SK-N-SH treated with all-trans-retinoic acid at 6 μM for 48 hours (cell line): ENCODE measurements around the gene ZNF71.
A peak's percentile ranks its signal among the peaks of the same experiment; 100 is the strongest.

ENCODE experiments used
- ATAC-seq: fragments of 200-7000 bp; cut with Tn5 transposase; 3 replicates; pipeline ENCODE4 v1.9.1; 2020; ENCODE audit warnings: mild to moderate bottlenecking, moderate library complexity
- ARNTL ChIP-seq: fragments of 450-650 bp; formaldehyde crosslinking; IDR thresholded peaks from 2 replicates; pipeline ENCODE4 v1.5.0; 2020; ENCODE audit warnings: low read depth, mild to moderate bottlenecking, moderate library complexity, borderline replicate concordance
- BACH2 ChIP-seq: fragments of 250-450 bp; sonication (Bioruptor Pico); IDR thresholded peaks from 2 replicates; pipeline ENCODE4 v1.9.0; 2021; ENCODE audit warnings: mild to moderate bottlenecking, borderline replicate concordance
- CREB5 ChIP-seq: fragments of 250-450 bp; sonication (Bioruptor Pico); IDR thresholded peaks from 2 replicates; pipeline ENCODE4 v1.5.1; 2020; ENCODE audit warnings: low read depth, mild to moderate bottlenecking, moderate library complexity
- CSDC2 ChIP-seq: fragments of 250-450 bp; sonication (Bioruptor Pico); IDR thresholded peaks from 2 replicates; pipeline ENCODE4 v1.5.0; 2020; ENCODE audit warnings: mild to moderate bottlenecking, moderate library complexity
- CSRNP3 ChIP-seq: fragments of 250-450 bp; sonication (Bioruptor Pico); IDR thresholded peaks from 2 replicates; pipeline ENCODE4 v1.5.1; 2021; ENCODE audit warnings: mild to moderate bottlenecking, moderate library complexity
- ISL1 ChIP-seq: fragments of 250-450 bp; sonication (Bioruptor Pico); IDR thresholded peaks from 2 replicates; pipeline ENCODE4 v2.1.2; 2022; ENCODE audit warnings: mild to moderate bottlenecking, moderate library complexity
- PATZ1 ChIP-seq: fragments of 250-450 bp; sonication (Bioruptor Pico); IDR thresholded peaks from 2 replicates; pipeline ENCODE4 v1.8.0; 2020; ENCODE audit warnings: mild to moderate bottlenecking, moderate library complexity, borderline replicate concordance
- POU6F1 ChIP-seq: fragments of 250-450 bp; sonication (Bioruptor Pico); IDR thresholded peaks from 2 replicates; pipeline ENCODE4 v1.8.0; 2021; ENCODE audit warnings: low read depth, mild to moderate bottlenecking, moderate library complexity, borderline replicate concordance
- PPARA ChIP-seq: fragments of 250-450 bp; sonication (Bioruptor Pico); IDR thresholded peaks from 2 replicates; pipeline ENCODE4 v1.5.0; 2020; ENCODE audit warnings: mild to moderate bottlenecking, borderline replicate concordance
- RARB ChIP-seq: fragments of 250-450 bp; sonication (Bioruptor Pico); IDR thresholded peaks from 2 replicates; pipeline ENCODE4 v1.8.0; 2021; ENCODE audit warnings: mild to moderate bottlenecking, moderate library complexity
- SNAI2 ChIP-seq: fragments of 250-450 bp; sonication (Bioruptor Pico); IDR thresholded peaks from 2 replicates; pipeline ENCODE4 v1.5.0; 2020; ENCODE audit warnings: mild to moderate bottlenecking, moderate library complexity
- TCF4 ChIP-seq: fragments of 250-450 bp; sonication (Bioruptor Pico); IDR thresholded peaks from 2 replicates; pipeline ENCODE4 v1.8.0; 2021; ENCODE audit warnings: mild to moderate bottlenecking, moderate library complexity, borderline replicate concordance
- TOX ChIP-seq: fragments of 250-450 bp; sonication (Bioruptor Pico); IDR thresholded peaks from 2 replicates; pipeline ENCODE4 v1.8.0; 2021; ENCODE audit warnings: mild to moderate bottlenecking, moderate library complexity, borderline replicate concordance
- ZC3H10 ChIP-seq: fragments of 250-450 bp; sonication (Bioruptor Pico); IDR thresholded peaks from 2 replicates; pipeline ENCODE4 v1.5.1; 2021; ENCODE audit warnings: mild to moderate bottlenecking, moderate library complexity
- ZFP3 ChIP-seq: fragments of 250-450 bp; sonication (Bioruptor Pico); IDR thresholded peaks from 2 replicates; pipeline ENCODE4 v1.5.0; 2020; ENCODE audit warnings: mild to moderate bottlenecking, moderate library complexity
- ZFP30 ChIP-seq: fragments of 450-650 bp; formaldehyde crosslinking; IDR thresholded peaks from 2 replicates; pipeline ENCODE4 v1.5.0; 2022; ENCODE audit warnings: mild to moderate bottlenecking, moderate library complexity
- ZNF565 ChIP-seq: fragments of 450-650 bp; formaldehyde crosslinking; conservative IDR thresholded peaks from 2 replicates; pipeline ENCODE4 v1.5.0; 2020; ENCODE audit warnings: low read depth, mild to moderate bottlenecking, moderate library complexity
- ZNF70 ChIP-seq: fragments of 450-650 bp; formaldehyde crosslinking; IDR thresholded peaks from 2 replicates; pipeline ENCODE4 v1.5.0; 2020; ENCODE audit warnings: mild to moderate bottlenecking, moderate library complexity
- ZNF8 ChIP-seq: fragments of 450-650 bp; formaldehyde crosslinking; IDR thresholded peaks from 2 replicates; pipeline ENCODE4 v1.5.0; 2020; ENCODE audit warnings: mild to moderate bottlenecking, moderate library complexity
- TF ChIP-seq, protein P1 (sequence below): fragments of 250-450 bp; sonication (Bioruptor Pico); IDR thresholded peaks from 2 replicates; pipeline ENCODE4 v1.5.0; 2020; ENCODE audit warnings: mild to moderate bottlenecking, moderate library complexity

The ZNF71 gene

DNA sequence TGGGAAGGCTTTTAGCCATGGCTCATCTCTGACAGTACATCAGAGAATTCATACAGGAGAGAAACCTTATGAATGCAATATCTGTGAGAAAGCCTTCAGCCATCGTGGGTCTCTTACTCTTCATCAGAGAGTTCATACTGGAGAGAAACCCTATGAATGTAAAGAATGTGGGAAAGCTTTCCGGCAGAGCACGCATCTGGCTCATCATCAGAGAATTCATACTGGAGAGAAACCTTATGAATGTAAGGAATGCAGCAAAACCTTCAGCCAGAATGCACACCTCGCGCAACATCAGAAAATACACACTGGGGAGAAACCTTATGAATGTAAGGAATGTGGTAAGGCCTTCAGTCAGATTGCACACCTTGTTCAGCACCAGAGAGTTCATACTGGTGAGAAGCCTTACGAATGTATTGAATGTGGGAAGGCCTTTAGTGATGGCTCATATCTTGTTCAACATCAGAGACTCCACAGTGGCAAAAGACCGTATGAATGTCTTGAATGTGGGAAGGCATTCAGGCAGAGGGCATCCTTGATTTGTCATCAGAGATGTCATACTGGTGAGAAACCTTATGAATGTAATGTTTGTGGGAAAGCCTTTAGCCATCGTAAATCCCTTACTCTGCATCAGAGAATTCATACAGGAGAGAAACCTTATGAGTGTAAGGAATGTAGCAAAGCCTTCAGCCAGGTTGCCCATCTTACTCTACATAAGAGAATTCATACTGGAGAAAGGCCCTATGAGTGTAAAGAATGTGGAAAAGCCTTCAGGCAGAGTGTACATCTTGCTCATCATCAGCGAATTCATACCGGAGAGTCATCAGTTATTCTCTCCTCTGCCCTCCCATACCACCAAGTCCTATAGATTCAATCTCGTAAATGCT lies 17.1 kb upstream of the ZNF71 start:
- no peak for ATAC-seq
- TF ChIP-seq ISL1 (no peak), SNAI2 (no peak), CSRNP3 (CRISPR knock-in tag) (no peak), TOX (CRISPR knock-in tag) (no peak), ZNF565 (no peak), RARB (CRISPR knock-in tag) (no peak), TCF4 (CRISPR knock-in tag) (no peak), ZC3H10 (CRISPR knock-in tag) (no peak), CREB5 (CRISPR knock-in tag) (no peak)
- TF ChIP-seq, all 23 proteins: peak for 0

DNA sequence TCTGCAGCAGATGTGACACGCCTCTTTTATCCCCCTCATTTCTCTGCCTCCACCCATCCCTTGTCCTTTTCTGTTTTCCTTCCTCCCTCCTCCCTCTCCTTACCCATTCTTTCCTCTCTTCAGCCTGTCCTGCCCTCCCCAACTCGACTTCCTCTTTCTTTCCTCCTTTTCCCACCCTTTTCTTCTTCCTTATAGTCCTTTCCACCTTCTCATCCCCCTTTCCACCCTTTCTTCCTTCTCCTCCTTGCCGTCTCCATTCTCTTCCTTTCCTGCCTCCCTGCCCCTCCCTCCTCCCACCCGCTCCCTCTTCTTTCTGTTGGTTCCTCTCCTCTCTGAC lies 688 bp upstream of the ZNF71 start:
- TF ChIP-seq ARNTL (CRISPR knock-in tag) = no peak
- no peak for TF ChIP-seq CREB5 (CRISPR knock-in tag)
- no peak for TF ChIP-seq CSDC2
- TF ChIP-seq ZNF565 = no peak
- no peak for TF ChIP-seq TCF4 (CRISPR knock-in tag)
- TF ChIP-seq BACH2 (CRISPR knock-in tag) = no peak
- TF ChIP-seq RARB (CRISPR knock-in tag) = no peak
- no peak for TF ChIP-seq TOX (CRISPR knock-in tag)
- no peak for TF ChIP-seq ZFP3
- TF ChIP-seq, all 23 proteins: peak for 0
- no peak for ATAC-seq

DNA sequence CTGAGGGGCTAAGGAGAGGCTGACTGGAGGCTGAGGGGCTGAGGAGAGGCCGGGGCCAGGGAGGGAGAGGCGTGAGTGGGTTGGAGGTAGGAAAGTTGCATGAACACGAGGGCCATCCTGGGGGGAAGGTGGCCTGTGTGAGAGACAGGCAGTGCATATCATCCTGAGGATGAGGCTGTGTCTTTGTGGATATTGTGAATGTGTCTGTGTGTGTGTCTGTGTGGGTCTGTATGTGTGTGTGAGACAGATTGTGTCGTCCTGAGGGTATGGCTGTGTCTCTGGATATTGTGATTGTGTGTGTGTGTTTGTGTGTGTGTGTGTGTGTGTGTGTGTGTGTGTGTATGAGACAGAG lies 422 bp downstream of the ZNF71 start:
- peak; percentile 73 for ATAC-seq
- TF ChIP-seq TCF4 (CRISPR knock-in tag) (no peak), PPARA (CRISPR knock-in tag) (no peak), SNAI2 (no peak), ISL1 (no peak), TOX (CRISPR knock-in tag) (no peak), ARNTL (CRISPR knock-in tag) (no peak), CSRNP3 (CRISPR knock-in tag) (no peak), POU6F1 (CRISPR knock-in tag) (no peak), PATZ1 (CRISPR knock-in tag) (no peak), RARB (CRISPR knock-in tag) (no peak), BACH2 (CRISPR knock-in tag) (no peak), CSDC2 (no peak), ZNF8 (CRISPR knock-in tag) (no peak), ZC3H10 (CRISPR knock-in tag) (no peak), ZFP30 (CRISPR knock-in tag) (no peak), ZNF70 (no peak), CREB5 (CRISPR knock-in tag) (no peak)
- TF ChIP-seq, protein P1, sequence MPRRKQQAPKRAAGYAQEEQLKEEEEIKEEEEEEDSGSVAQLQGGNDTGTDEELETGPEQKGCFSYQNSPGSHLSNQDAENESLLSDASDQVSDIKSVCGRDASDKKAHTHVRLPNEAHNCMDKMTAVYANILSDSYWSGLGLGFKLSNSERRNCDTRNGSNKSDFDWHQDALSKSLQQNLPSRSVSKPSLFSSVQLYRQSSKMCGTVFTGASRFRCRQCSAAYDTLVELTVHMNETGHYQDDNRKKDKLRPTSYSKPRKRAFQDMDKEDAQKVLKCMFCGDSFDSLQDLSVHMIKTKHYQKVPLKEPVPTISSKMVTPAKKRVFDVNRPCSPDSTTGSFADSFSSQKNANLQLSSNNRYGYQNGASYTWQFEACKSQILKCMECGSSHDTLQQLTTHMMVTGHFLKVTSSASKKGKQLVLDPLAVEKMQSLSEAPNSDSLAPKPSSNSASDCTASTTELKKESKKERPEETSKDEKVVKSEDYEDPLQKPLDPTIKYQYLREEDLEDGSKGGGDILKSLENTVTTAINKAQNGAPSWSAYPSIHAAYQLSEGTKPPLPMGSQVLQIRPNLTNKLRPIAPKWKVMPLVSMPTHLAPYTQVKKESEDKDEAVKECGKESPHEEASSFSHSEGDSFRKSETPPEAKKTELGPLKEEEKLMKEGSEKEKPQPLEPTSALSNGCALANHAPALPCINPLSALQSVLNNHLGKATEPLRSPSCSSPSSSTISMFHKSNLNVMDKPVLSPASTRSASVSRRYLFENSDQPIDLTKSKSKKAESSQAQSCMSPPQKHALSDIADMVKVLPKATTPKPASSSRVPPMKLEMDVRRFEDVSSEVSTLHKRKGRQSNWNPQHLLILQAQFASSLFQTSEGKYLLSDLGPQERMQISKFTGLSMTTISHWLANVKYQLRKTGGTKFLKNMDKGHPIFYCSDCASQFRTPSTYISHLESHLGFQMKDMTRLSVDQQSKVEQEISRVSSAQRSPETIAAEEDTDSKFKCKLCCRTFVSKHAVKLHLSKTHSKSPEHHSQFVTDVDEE (CRISPR knock-in tag) = no peak
